ENCODE measurements around the gene TMEM161B. TPM values are rescaled to one million over a fixed set of nuclear protein-coding genes. Genes with fewer than 3 reads are reported as not detected.

The TMEM161B gene
- total and polyA plus RNA-seq, 2 donors (not counting 3 experiments of a cell fraction or from before 2014, with no cell fraction given), result 5.3 to 11.6 TPM

GRCh38 chr5:88304356-88304755 is 35.7 kb upstream of the TMEM161B start:
- FAIRE-seq (no peak), DNase-seq (ENCODE audit: low read depth, low spot score) (no peak)
- BruUV-seq (replicated peaks), result no TSS peak
- CTCF ChIA-PET, result no interaction called here
- no peaks in the 10 kb centered on the region for H3K36me3 ChIP-seq (ENCODE audit: control insufficient read depth in 2 of 2, extremely low read depth in 1 of 2, insufficient read depth in 2 of 2, low read length in 2 of 2)
- intact Hi-C loops (cut with micrococcal nuclease) (no loop called here), dilution Hi-C loops (cut with MboI; ENCODE audit: extremely low pct_ligation_motif_present, low sequenced_read_pairs) (no loop called here)
- no peak overlapping the region for H3K9ac ChIP-seq (replicated peaks; ENCODE audit: extremely low read depth, insufficient read depth, low read length)
- no peak overlapping the region for H3K4me2 ChIP-seq (ENCODE audit: insufficient read depth, low read length)
- no peaks in the 10 kb centered on the region for H3K9me1 ChIP-seq (replicated peaks; ENCODE audit: control insufficient read depth, extremely low read depth, insufficient read depth, low read length)
- POLR2A ChIA-PET, result no interaction called here
- H3K9me3 ChIP-seq (replicated peaks; ENCODE audit: control insufficient read depth, insufficient read depth, low read length), result no peaks in the 10 kb centered on the region
- no peaks in the 10 kb centered on the region for H3K27me3 ChIP-seq (ENCODE audit: control insufficient read depth in 2 of 2, insufficient read depth in 2 of 2, low read length in 2 of 2)
- no peak overlapping the region for H2AFZ ChIP-seq (ENCODE audit: low read depth, low read length)
- TF ChIP-seq GATA2 (IDR thresholded peaks at IDR 0.05; ENCODE audit: insufficient read depth, insufficient read length, low read depth, low read length) (no peak), EZH2 (IDR thresholded peaks at IDR 0.05; ENCODE audit: borderline replicate concordance, low read depth, low read length, severe bottlenecking) (no peak), JUN (IDR thresholded peaks at IDR 0.05; ENCODE audit: borderline replicate concordance, insufficient read depth, insufficient read length, low read depth) (no peak), POLR2A (IDR thresholded peaks at IDR 0.05; ENCODE audit: low read depth, low read length) (no peak), CTCF (IDR thresholded peaks at IDR 0.05; ENCODE audit: extremely low read depth in 1 of 2, insufficient read depth in 1 of 2, low read depth in 1 of 2, low read length in 2 of 2) (no peak), POLR2AphosphoS5 (IDR thresholded peaks at IDR 0.05; ENCODE audit: insufficient read depth, low read depth, low read length) (no peak), MAX (IDR thresholded peaks at IDR 0.05; ENCODE audit: insufficient read depth, insufficient read length) (no peak), MYC (IDR thresholded peaks at IDR 0.05; ENCODE audit: low read depth, low read length) (no peak), FOS (IDR thresholded peaks at IDR 0.05; ENCODE audit: borderline replicate concordance, insufficient read depth, low read length) (no peak)
- no peak overlapping the region for H3K4me3 ChIP-seq (replicated peaks in 1 of 3; ENCODE audit: insufficient read depth in 1 of 3, low read depth in 1 of 3, low read length in 3 of 3)
- no peak overlapping the region for H3K27ac ChIP-seq (ENCODE audit: insufficient read depth, low read depth, low read length)
- no peaks in the 10 kb centered on the region for H3K4me1 ChIP-seq (ENCODE audit: control insufficient read depth, extremely low read depth, insufficient read depth, low read length)
- no peaks in the 10 kb centered on the region for H3K79me2 ChIP-seq (ENCODE audit: control insufficient read depth, insufficient read depth, low read length)
- no peaks in the 10 kb centered on the region for H4K20me1 ChIP-seq (replicated peaks; ENCODE audit: control insufficient read depth, extremely low read depth, insufficient read depth, low read length)

Measured in endothelial cell of umbilical vein (primary cell).